ENCODE data around the gene GCK.

DNA sequence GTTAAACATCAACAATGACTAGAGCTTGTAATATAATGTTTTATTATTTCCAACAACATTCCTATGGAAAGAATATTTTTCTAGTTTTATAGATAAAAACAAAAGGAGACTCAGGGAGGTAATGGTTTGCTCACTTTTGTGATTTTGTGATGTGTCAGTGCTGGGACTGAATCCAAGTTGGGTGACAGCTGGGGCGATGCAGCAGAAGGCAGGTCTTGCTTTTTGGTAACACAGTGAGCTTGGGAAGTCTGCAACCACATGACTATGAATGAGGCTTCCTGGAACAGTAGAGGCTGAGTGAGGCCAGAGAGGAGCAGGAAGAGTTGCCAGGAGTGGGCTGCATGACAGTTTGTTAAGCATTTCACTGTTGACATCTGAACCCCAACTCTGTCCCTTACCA is 6.7 kb upstream of the GCK start:
- TF ChIP-seq, protein P1, sequence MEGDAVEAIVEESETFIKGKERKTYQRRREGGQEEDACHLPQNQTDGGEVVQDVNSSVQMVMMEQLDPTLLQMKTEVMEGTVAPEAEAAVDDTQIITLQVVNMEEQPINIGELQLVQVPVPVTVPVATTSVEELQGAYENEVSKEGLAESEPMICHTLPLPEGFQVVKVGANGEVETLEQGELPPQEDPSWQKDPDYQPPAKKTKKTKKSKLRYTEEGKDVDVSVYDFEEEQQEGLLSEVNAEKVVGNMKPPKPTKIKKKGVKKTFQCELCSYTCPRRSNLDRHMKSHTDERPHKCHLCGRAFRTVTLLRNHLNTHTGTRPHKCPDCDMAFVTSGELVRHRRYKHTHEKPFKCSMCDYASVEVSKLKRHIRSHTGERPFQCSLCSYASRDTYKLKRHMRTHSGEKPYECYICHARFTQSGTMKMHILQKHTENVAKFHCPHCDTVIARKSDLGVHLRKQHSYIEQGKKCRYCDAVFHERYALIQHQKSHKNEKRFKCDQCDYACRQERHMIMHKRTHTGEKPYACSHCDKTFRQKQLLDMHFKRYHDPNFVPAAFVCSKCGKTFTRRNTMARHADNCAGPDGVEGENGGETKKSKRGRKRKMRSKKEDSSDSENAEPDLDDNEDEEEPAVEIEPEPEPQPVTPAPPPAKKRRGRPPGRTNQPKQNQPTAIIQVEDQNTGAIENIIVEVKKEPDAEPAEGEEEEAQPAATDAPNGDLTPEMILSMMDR (IDR thresholded peaks at IDR 0.05): no peak
- no peak for TF ChIP-seq POLR2A (IDR thresholded peaks at IDR 0.05)

Data from Peyer's patch (tissue), 4 donors.